ENCODE data around the gene MS4A13.
"Not testable (repeated sequence)": the region's sequence is repeated elsewhere in the genome, so short reads cannot be mapped to it uniquely, and the experiment has no call there.

The MS4A13 gene

GRCh38 chr11:60515144-60515855 lies at the start of gene MS4A13:
MS4A13 (plus strand) TSS chr11:60515392; CDS start chr11:60518084, 2,692 bp downstream.
- no peak for DNase-seq

- DNase-seq = no peak
Measured at GRCh38 chr11:60468829-60469228, 46.4 kb upstream of the MS4A13 start.

GRCh38 chr11:60469723-60470122 lies 45.5 kb upstream of the MS4A13 start:
- no peak for DNase-seq

- no peak for DNase-seq
Measured at GRCh38 chr11:60477035-60477445, 38.2 kb upstream of the MS4A13 start.

GRCh38 chr11:60482361-60482760 lies 32.8 kb upstream of the MS4A13 start:
- DNase-seq = no peak

- no peak for DNase-seq
Measured at GRCh38 chr11:60485987-60486386, 29.2 kb upstream of the MS4A13 start.

GRCh38 chr11:60492488-60493009 lies 22.6 kb upstream of the MS4A13 start, which contains the start of gene MS4A12:
MS4A12 (plus strand) TSS chr11:60492778; CDS start chr11:60497319, 4,541 bp downstream.
- DNase-seq = no peak

GRCh38 chr11:60493454-60493853 lies 21.7 kb upstream of the MS4A13 start:
- no peak for DNase-seq

GRCh38 chr11:60498399-60498798 lies 16.8 kb upstream of the MS4A13 start:
- DNase-seq = no peak

GRCh38 chr11:60498853-60499252 lies 16.3 kb upstream of the MS4A13 start:
- DNase-seq = no peak

- DNase-seq = no peak
Measured at GRCh38 chr11:60500276-60500910, 14.8 kb upstream of the MS4A13 start.

GRCh38 chr11:60502221-60502775 lies 12.9 kb upstream of the MS4A13 start:
- DNase-seq = no peak

- DNase-seq = no peak
Measured at GRCh38 chr11:60504219-60504905, 10.8 kb upstream of the MS4A13 start.

- not testable (repeated sequence) for DNase-seq
Measured at GRCh38 chr11:60509609-60510008, 5.6 kb upstream of the MS4A13 start.

GRCh38 chr11:60510209-60510608 lies 5.0 kb upstream of the MS4A13 start:
- DNase-seq = not testable (repeated sequence)

GRCh38 chr11:60511393-60511792 lies 3.8 kb upstream of the MS4A13 start:
- no peak for DNase-seq

GRCh38 chr11:60512651-60513225 lies 2.5 kb upstream of the MS4A13 start:
- no peak for DNase-seq

GRCh38 chr11:60513496-60514460 lies 1.4 kb upstream of the MS4A13 start:
- no peak for DNase-seq

- DNase-seq = no peak
Measured at GRCh38 chr11:60528465-60528864, 13.3 kb downstream of the MS4A13 start.

GRCh38 chr11:60528934-60529333 lies 13.7 kb downstream of the MS4A13 start:
- DNase-seq = no peak

- no peak for DNase-seq
Measured at GRCh38 chr11:60530454-60531100, 15.4 kb downstream of the MS4A13 start.
